HepG2 (cell line): ENCODE measurements around the gene HORMAD2. TPM values are rescaled to one million over a fixed set of nuclear protein-coding genes. Genes with fewer than 3 reads are reported as not detected.

Source experiments
- ATAC-seq: fragments of 200-7000 bp; cut with Tn5 transposase; 3 replicates; pipeline ENCODE4 v1.9.1; 2020; ENCODE audit warnings: mild to moderate bottlenecking, moderate library complexity
- BruUV-seq: library from RNA; stranded (reverse); fragments of 400-500 nt; replicated peaks from 2 replicates; lab custom pipeline; 2021; lab: Mats Ljungman, UMichigan
- CTCF ChIA-PET: fragments of 300-600 bp; formaldehyde crosslinking; extraction: SDS; loops from one replicate; lab custom pipeline; 2021; ENCODE audit warnings: low total read pairs, inconsistent platforms, low intra/inter-chr PET ratio; lab: Yijun Ruan, JAX
- POLR2A ChIA-PET: fragments of 350-600 bp; sonication (Branson Sonifier 250); formaldehyde crosslinking; loops from one replicate; lab custom pipeline; 2020; ENCODE audit warnings: antibody characterized with exemption, inconsistent platforms; lab: Yijun Ruan, JAX
- DNase-seq: peaks from one replicate; pipeline ENCODE4 v3.0.0-alpha.2; 2015; ENCODE audit warnings: low spot score
- FAIRE-seq: peaks from 3 replicates; lab custom pipeline; 2011; peaks lifted over from hg19 to GRCh38; lab: Jason Lieb, UNC
- H2AFZ ChIP-seq: one replicate; pipeline ENCODE4 v1.6.1; 2011; ENCODE audit warnings: low read length, inconsistent platforms
- H3K27ac ChIP-seq: fragments of 300-600 bp; 3 replicates; pipeline ENCODE4 v1.8.0; 2011; ENCODE audit warnings: mixed run types, mild to moderate bottlenecking, mixed read lengths, low read length, inconsistent platforms; ENCODE audit not compliant: insufficient read depth; ENCODE audit errors: extremely low read length
- H3K27me3 ChIP-seq, 2 experiments: fragments of 200-600 bp in 1 of 2; 2 replicates in 1 of 2; 3 replicates in 1 of 2; pipeline versions ENCODE4 v1.6.0 to v1.8.0; 2011; ENCODE audit warnings: low read length in 2 of 2, mild to moderate bottlenecking in 2 of 2, moderate library complexity in 2 of 2, inconsistent platforms in 1 of 2; ENCODE audit not compliant: insufficient read depth in 2 of 2, control insufficient read depth in 1 of 2
- H3K36me3 ChIP-seq, 2 experiments: fragments of 200-600 bp in 1 of 2; replicated peaks in 1 of 2; 2 replicates in 1 of 2; 3 replicates in 1 of 2; pipeline versions ENCODE4 v1.5.1 to v1.8.0; 2011; ENCODE audit warnings: low read length in 2 of 2, inconsistent platforms in 1 of 2; ENCODE audit not compliant: insufficient read depth in 2 of 2, control insufficient read depth in 1 of 2
- H3K4me1 ChIP-seq: 2 replicates; pipeline ENCODE4 v1.5.1; 2012; ENCODE audit warnings: low read length, inconsistent platforms; ENCODE audit not compliant: insufficient read depth
- H3K4me2 ChIP-seq: 2 replicates; pipeline ENCODE4 v1.6.0; 2011; ENCODE audit warnings: low read depth, low read length, inconsistent platforms
- H3K4me3 ChIP-seq, 3 experiments: fragments of 200-600 bp in 1 of 3; sonication (generic), shearing (Covaris generic) in 1 of 3; replicated peaks in 1 of 3; 2 replicates each; pipeline ENCODE4 v1.5.1; 2011 to 2016; ENCODE audit warnings: low read length in 3 of 3, inconsistent platforms in 2 of 3, low read depth in 2 of 3, mild to moderate bottlenecking in 2 of 3, control low read depth in 1 of 3, mixed read lengths in 1 of 3; ENCODE audit not compliant: insufficient read depth in 1 of 3
- H3K79me2 ChIP-seq: one replicate; pipeline ENCODE4 v1.6.1; 2011; ENCODE audit warnings: low read length, inconsistent platforms; ENCODE audit not compliant: insufficient read depth
- H3K9ac ChIP-seq: 2 replicates; pipeline ENCODE4 v1.6.0; 2011; ENCODE audit warnings: mild to moderate bottlenecking, low read depth, low read length, inconsistent platforms; ENCODE audit not compliant: insufficient read depth
- H3K9me3 ChIP-seq: 2 replicates; pipeline ENCODE4 v1.5.1; 2012; ENCODE audit warnings: mild to moderate bottlenecking, low read length
- H4K20me1 ChIP-seq: 2 replicates; pipeline ENCODE4 v1.6.0; 2011; ENCODE audit warnings: inconsistent platforms, mild to moderate bottlenecking, low read length, moderate library complexity; ENCODE audit not compliant: insufficient read depth
- GPBP1L1 ChIP-seq: sonication (generic); formaldehyde crosslinking; IDR thresholded peaks from 2 replicates; pipeline ENCODE4 v1.5.0; 2020; ENCODE audit warnings: mild to moderate bottlenecking, missing genetic modification reagents
- HMG20A ChIP-seq: IDR thresholded peaks from 2 replicates; pipeline ENCODE4 v1.6.1; 2016; ENCODE audit warnings: borderline replicate concordance
- HOXA3 ChIP-seq: sonication (generic); formaldehyde crosslinking; IDR thresholded peaks from 2 replicates; pipeline ENCODE4 v1.5.0; 2020; ENCODE audit warnings: missing genetic modification reagents
- KAT8 ChIP-seq: IDR thresholded peaks from 2 replicates; pipeline ENCODE4 v1.6.1; 2016; ENCODE audit warnings: missing genetic modification reagents, missing compliant biosample characterization
- KLF13 ChIP-seq: sonication (generic); formaldehyde crosslinking; IDR thresholded peaks from 2 replicates; pipeline ENCODE4 v1.4.0; 2020; ENCODE audit warnings: mild to moderate bottlenecking, missing genetic modification reagents
- MED8 ChIP-seq: sonication (generic); formaldehyde crosslinking; IDR thresholded peaks from 2 replicates; pipeline ENCODE4 v1.8.1; 2023; ENCODE audit warnings: mild to moderate bottlenecking, missing genetic modification reagents; ENCODE audit not compliant: insufficient replicate concordance
- RELA ChIP-seq: sonication (generic); formaldehyde crosslinking; IDR thresholded peaks from 2 replicates; pipeline ENCODE4 v1.4.0; 2020; ENCODE audit warnings: missing genetic modification reagents
- RFX3 ChIP-seq: IDR thresholded peaks from 2 replicates; pipeline ENCODE4 v1.6.1; 2016; ENCODE audit warnings: missing biosample characterization, missing genetic modification reagents
- TEAD2 ChIP-seq: sonication (generic); formaldehyde crosslinking; IDR thresholded peaks from 2 replicates; pipeline ENCODE4 v1.9.0; 2021; ENCODE audit warnings: missing genetic modification reagents
- ZBTB44 ChIP-seq: sonication (generic); formaldehyde crosslinking; IDR thresholded peaks from 2 replicates; pipeline ENCODE4 v1.4.0; 2020; ENCODE audit warnings: missing genetic modification reagents
- ZFP90 ChIP-seq: sonication (generic); formaldehyde crosslinking; IDR thresholded peaks from 2 replicates; pipeline ENCODE4 v1.8.0; 2022; ENCODE audit warnings: missing genetic modification reagents, mild to moderate bottlenecking, inconsistent platforms, borderline replicate concordance
- ZKSCAN8 ChIP-seq: IDR thresholded peaks from 2 replicates; pipeline ENCODE4 v1.6.1; 2016; ENCODE audit warnings: borderline replicate concordance, missing genetic modification reagents, missing compliant biosample characterization
- ZNF383 ChIP-seq: sonication (generic); formaldehyde crosslinking; IDR thresholded peaks from 2 replicates; pipeline ENCODE4 v1.4.0; 2020; ENCODE audit warnings: missing genetic modification reagents, mild to moderate bottlenecking, borderline replicate concordance
- ZNF724P ChIP-seq: sonication (generic); formaldehyde crosslinking; IDR thresholded peaks from 2 replicates; pipeline ENCODE4 v1.8.0; 2022; ENCODE audit warnings: missing genetic modification reagents, borderline replicate concordance
- WGBS: methylation state at CpG from one replicate; pipeline ENCODE4 v1.1.6; 2017; ENCODE audit warnings: low lambda C conversion rate; 5-methylcytosine and 5-hydroxymethylcytosine counted together
- in situ Hi-C: cut with HindIII; loops from 2 replicates; pipeline ENCODE4 v1.10.0; 2017; ENCODE audit warnings: low pct_unique_long_range_greater_than_20kb; ENCODE audit not compliant: extremely low pct_ligation_motif_present
- intact Hi-C: fragments of 100-400 bp; cut with micrococcal nuclease; formaldehyde crosslinking; loops from one replicate; pipeline ENCODE4 v1.10.0; 2022; ENCODE audit not compliant: unreplicated experiment
- polyA plus RNA-seq, 8 experiments: library from polyadenylated mRNA; depleted of rRNA in 3 of 8; stranded (reverse) in 7 of 8; unstranded in 1 of 8; fragments of >200 nt; fragmentation: Illumina TruSeq in 4 of 8; extraction: Trizol in 4 of 8; gene quantifications; 2 replicates each; pipeline versions ENCODE4 v1.2.1 to v1.2.3, GENCODE V29; 2011 to 2016; ENCODE audit warnings: low read depth in 4 of 8, missing spikeins in 1 of 8, mixed read lengths in 1 of 8; ENCODE audit not compliant: insufficient read depth in 1 of 8
- total RNA-seq, 5 experiments: library from RNA; depleted of rRNA; stranded (reverse); fragments of >200 nt; fragmentation: Illumina TruSeq; extraction: Trizol; gene quantifications; 2 replicates each; pipeline ENCODE4 v1.2.3, GENCODE V29; 2016; ENCODE audit warnings: low read depth in 1 of 5

The HORMAD2 gene
- total and polyA plus RNA-seq, 2 of the 13 experiments (the other 11 are each of a cell fraction or from before 2014, with no cell fraction given): not detected

- no peaks in the 10 kb centered on the region for H3K36me3 ChIP-seq
- H3K4me2 ChIP-seq: no peak overlapping the region
- ATAC-seq (no peak), DNase-seq (no peak), FAIRE-seq (no peak)
- H3K9me3 ChIP-seq: no peaks in the 10 kb centered on the region
- ChIA-PET CTCF (no interaction called here), POLR2A (no interaction called here)
- no peak overlapping the region for H3K27ac ChIP-seq
- no peaks in the 10 kb centered on the region for H3K27me3 ChIP-seq
- TF ChIP-seq ZKSCAN8 (CRISPR knock-in tag) (no peak), MED8 (CRISPR knock-in tag) (no peak), HOXA3 (CRISPR knock-in tag) (no peak), KAT8 (CRISPR knock-in tag) (no peak), ZNF724P (CRISPR knock-in tag) (no peak), TEAD2 (CRISPR knock-in tag) (no peak), ZNF383 (CRISPR knock-in tag) (no peak), RELA (CRISPR knock-in tag) (no peak), HMG20A (no peak), GPBP1L1 (no peak), ZBTB44 (CRISPR knock-in tag) (no peak), ZFP90 (CRISPR knock-in tag) (no peak), KLF13 (CRISPR knock-in tag) (no peak), RFX3 (no peak)
- no peaks in the 10 kb centered on the region for H3K4me1 ChIP-seq
- in situ Hi-C loops (no loop called here), intact Hi-C loops (no loop called here)
- H2AFZ ChIP-seq: no peak overlapping the region
- H4K20me1 ChIP-seq: no peaks in the 10 kb centered on the region
- no peak overlapping the region for H3K9ac ChIP-seq
- H3K79me2 ChIP-seq: no peaks in the 10 kb centered on the region
- 8% methylated on average over 4 of the region's 4 CpGs for WGBS
- no TSS peak for BruUV-seq
- H3K4me3 ChIP-seq: no peak overlapping the region
Observed at GRCh38 chr22:30132290-30132996, 52.2 kb downstream of the HORMAD2 start.
